ENCODE measurements around the gene UNC5C. TPM values are rescaled to one million over a fixed set of nuclear protein-coding genes. Genes with fewer than 3 reads are reported as not detected.

Gene UNC5C
- total and polyA plus RNA-seq, 2 of the 8 experiments (the other 6 are each of a cell fraction or from before 2014, with no cell fraction given) = 0.30 to 1.3 TPM

GRCh38 chr4:95596676-95597075 is 47.9 kb upstream of the UNC5C start:
- Histone ChIP-seq H3K14ac (ENCODE audit: insufficient read length) (no peak overlapping the region), H3K4me3 (ENCODE audit: extremely low read depth in 1 of 4, insufficient read depth in 2 of 4, low read depth in 3 of 4, low read length in 4 of 4) (no peak overlapping the region), H4K20me1 (replicated peaks in 1 of 2; ENCODE audit: control insufficient read depth in 1 of 2, insufficient read depth in 2 of 2, low read length in 2 of 2) (no peaks in the 10 kb centered on the region), H3K23ac (ENCODE audit: insufficient read length) (no peak overlapping the region), H3K4me1 (replicated peaks in 1 of 4; ENCODE audit: control insufficient read depth in 3 of 4, insufficient read depth in 4 of 4, low read length in 3 of 4) (no peaks in the 10 kb centered on the region), H4K5ac (ENCODE audit: insufficient read length, low read depth, low read length) (no peak overlapping the region), H4K91ac (replicated peaks; ENCODE audit: insufficient read length, low read length) (no peak overlapping the region), H2BK15ac (ENCODE audit: low read length) (no peak overlapping the region), H3K56ac (replicated peaks; ENCODE audit: insufficient read length, low read depth, low read length) (no peak overlapping the region), H3K27me3 (replicated peaks in 1 of 4; ENCODE audit: control insufficient read depth in 3 of 4, extremely low read depth in 1 of 4, insufficient read depth in 3 of 4, low read length in 3 of 4) (no peaks in the 10 kb centered on the region), H2BK12ac (ENCODE audit: low read depth, low read length) (no peak overlapping the region), H2AK5ac (ENCODE audit: low read depth, low read length) (no peak overlapping the region), H3K4ac (replicated peaks; ENCODE audit: insufficient read length, low read depth, low read length) (no peak overlapping the region), H2BK5ac (ENCODE audit: low read depth, low read length) (no peak overlapping the region), H3K9ac (replicated peaks in 1 of 4; ENCODE audit: extremely low read depth in 1 of 4, low read depth in 3 of 4, low read length in 3 of 4) (no peak overlapping the region), H2BK120ac (replicated peaks; ENCODE audit: low read depth, low read length) (no peak overlapping the region), H3K9me3 (ENCODE audit: insufficient read depth in 2 of 2, low read depth in 1 of 2, low read length in 1 of 2) (no peaks in the 10 kb centered on the region), H4K8ac (ENCODE audit: extremely low read depth, insufficient read depth, low read length) (no peak overlapping the region), H2AFZ (ENCODE audit: low read length) (no peak overlapping the region), H3K23me2 (ENCODE audit: low read depth, low read length) (no peaks in the 10 kb centered on the region), H3K36me3 (ENCODE audit: control insufficient read depth in 2 of 4, insufficient read depth in 4 of 4, low read length in 3 of 4) (no peaks in the 10 kb centered on the region), H3K27ac (ENCODE audit: low read depth, low read length) (no peak overlapping the region), H2BK20ac (ENCODE audit: low read length) (no peak overlapping the region), H3K79me2 (ENCODE audit: control insufficient read depth in 1 of 2, insufficient read depth in 2 of 2, low read length in 2 of 2) (no peaks in the 10 kb centered on the region), H3K18ac (ENCODE audit: extremely low read depth, low read length) (no peak overlapping the region), H3K79me1 (ENCODE audit: low read depth, low read length) (no peaks in the 10 kb centered on the region), H3K4me2 (ENCODE audit: insufficient read depth in 1 of 2, low read depth in 2 of 2, low read length in 2 of 2) (no peak overlapping the region)
- DNase-seq (ENCODE audit: low read depth in 1 of 2, low spot score in 2 of 2) (no peak), FAIRE-seq (no peak)
- ChIA-PET POLR2A (ENCODE audit: partially characterized antibody) (no interaction called here), CTCF (ENCODE audit: partially characterized antibody) (interaction anchor here (0.6 kb wide), 1 partner anchor 283 kb away, joined by 4 read pairs; no protein-coding TSS in a partner anchor)
- 90% methylated on average over 7 of the region's 7 CpGs; no CpG with 5 or more reads in 1 of the 2 experiments for WGBS, 2 experiments (ENCODE audit: extremely low coverage in 1 of 2, insufficient coverage in 1 of 2, insufficient read length in 1 of 2, insufficient replicate concordance in 2 of 2, low coverage in 1 of 2, low lambda C conversion rate in 2 of 2, missing lambda C conversion rate in 1 of 2)
- no peak for TF ChIP-seq SP4 (IDR thresholded peaks at IDR 0.05; ENCODE audit: low read length)
- no peak for TF ChIP-seq YY1 (IDR thresholded peaks at IDR 0.05; ENCODE audit: low read depth, low read length)
- no peak for TF ChIP-seq RFX5 (IDR thresholded peaks at IDR 0.05; ENCODE audit: borderline replicate concordance, low read depth, low read length)
- TF ChIP-seq CBX8 (IDR thresholded peaks at IDR 0.05; ENCODE audit: borderline replicate concordance, low read depth, low read length) = no peak
- no peak for TF ChIP-seq ZNF274 (IDR thresholded peaks at IDR 0.05; ENCODE audit: borderline replicate concordance, extremely low read depth, low read length)
- no peak for TF ChIP-seq ASH2L (IDR thresholded peaks at IDR 0.05; ENCODE audit: low read length)
- no peak for TF ChIP-seq CREB1 (IDR thresholded peaks at IDR 0.05)
- no peak for TF ChIP-seq EZH2 (IDR thresholded peaks at IDR 0.05; ENCODE audit: low read depth, low read length, severe bottlenecking)
- no peak for TF ChIP-seq BCL11A (IDR thresholded peaks at IDR 0.05; ENCODE audit: low read depth in 2 of 2, low read length in 2 of 2)
- TF ChIP-seq SRF (IDR thresholded peaks at IDR 0.05; ENCODE audit: low read depth, low read length) = no peak
- TF ChIP-seq POU5F1 (IDR thresholded peaks at IDR 0.05; ENCODE audit: low read depth, low read length) = no peak
- TF ChIP-seq HDAC6 (IDR thresholded peaks at IDR 0.05; ENCODE audit: low read depth, low read length) = no peak
- TF ChIP-seq TBP (IDR thresholded peaks at IDR 0.05; ENCODE audit: low read depth, low read length) = no peak
- no peak for TF ChIP-seq PHF8 (conservative IDR thresholded peaks at IDR 0.05; ENCODE audit: low read depth, low read length)
